Measurements from ENCODE around the gene ARHGAP44. TPM values are rescaled to one million over a fixed set of nuclear protein-coding genes. Genes with fewer than 3 reads are reported as not detected.

The ARHGAP44 gene
- total and polyA plus RNA-seq, 2 of the 8 experiments (the other 6 are each of a cell fraction or from before 2014, with no cell fraction given): 6.2 to 22.2 TPM

DNA sequence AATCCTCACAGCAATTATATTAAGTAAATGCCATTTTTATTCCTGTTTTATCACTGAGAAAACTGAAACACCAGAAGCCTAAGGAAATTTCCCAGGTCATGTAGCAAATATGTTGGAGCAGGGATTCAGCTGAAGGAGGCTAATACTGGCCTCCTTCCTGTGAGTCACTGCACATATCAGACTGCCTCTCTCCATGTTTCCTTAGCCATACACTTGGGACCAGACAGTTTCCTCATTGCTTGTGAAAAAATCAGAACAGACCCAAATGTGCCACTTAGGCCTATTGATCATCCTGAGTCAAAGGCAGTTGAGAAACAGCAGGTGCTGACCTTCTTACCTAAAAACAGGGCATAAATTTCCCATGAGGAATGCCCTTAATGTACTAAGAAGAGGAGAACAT, 247.5 kb downstream of the ARHGAP44 start:
- Histone ChIP-seq H2BK12ac (ENCODE audit: low read depth, low read length) (no peak overlapping the region), H3K4me2 (ENCODE audit: insufficient read depth in 1 of 2, low read depth in 2 of 2, low read length in 2 of 2) (no peak overlapping the region), H3K27me3 (replicated peaks in 1 of 4; ENCODE audit: control insufficient read depth in 3 of 4, extremely low read depth in 1 of 4, insufficient read depth in 3 of 4, low read length in 3 of 4) (no peaks in the 10 kb centered on the region), H3K23ac (ENCODE audit: insufficient read length) (no peak overlapping the region), H2AFZ (ENCODE audit: low read length) (no peak overlapping the region), H2BK20ac (ENCODE audit: low read length) (no peak overlapping the region), H3K4ac (replicated peaks; ENCODE audit: insufficient read length, low read depth, low read length) (no peak overlapping the region), H2BK15ac (ENCODE audit: low read length) (no peak overlapping the region), H3K23me2 (ENCODE audit: low read depth, low read length) (no peaks in the 10 kb centered on the region), H4K91ac (replicated peaks; ENCODE audit: insufficient read length, low read length) (no peak overlapping the region), H2AK5ac (ENCODE audit: low read depth, low read length) (no peak overlapping the region), H3K56ac (replicated peaks; ENCODE audit: insufficient read length, low read depth, low read length) (no peak overlapping the region), H3K18ac (ENCODE audit: extremely low read depth, low read length) (no peak overlapping the region), H4K8ac (ENCODE audit: extremely low read depth, insufficient read depth, low read length) (no peak overlapping the region), H3K4me1 (replicated peaks in 1 of 4; ENCODE audit: control insufficient read depth in 3 of 4, insufficient read depth in 4 of 4, low read length in 3 of 4) (no peaks in the 10 kb centered on the region), H3K27ac (ENCODE audit: low read depth, low read length) (no peak overlapping the region), H3K9me3 (ENCODE audit: insufficient read depth in 2 of 2, low read depth in 1 of 2, low read length in 1 of 2) (no peaks in the 10 kb centered on the region; a peak in 1 of 4 replicates), H2BK5ac (ENCODE audit: low read depth, low read length) (no peak overlapping the region), H2BK120ac (replicated peaks; ENCODE audit: low read depth, low read length) (no peak overlapping the region), H3K9ac (replicated peaks in 1 of 4; ENCODE audit: extremely low read depth in 1 of 4, low read depth in 3 of 4, low read length in 3 of 4) (no peak overlapping the region), H3K14ac (ENCODE audit: insufficient read length) (no peak overlapping the region), H3K79me1 (ENCODE audit: low read depth, low read length) (no peaks in the 10 kb centered on the region), H3K79me2 (ENCODE audit: control insufficient read depth in 1 of 2, insufficient read depth in 2 of 2, low read length in 2 of 2) (no peaks in the 10 kb centered on the region), H4K20me1 (replicated peaks in 1 of 2; ENCODE audit: control insufficient read depth in 1 of 2, insufficient read depth in 2 of 2, low read length in 2 of 2) (no peaks in the 10 kb centered on the region), H3K36me3 (ENCODE audit: control insufficient read depth in 2 of 4, insufficient read depth in 4 of 4, low read length in 3 of 4) (no peaks in the 10 kb centered on the region), H4K5ac (ENCODE audit: insufficient read length, low read depth, low read length) (no peak overlapping the region), H3K4me3 (ENCODE audit: extremely low read depth in 1 of 4, insufficient read depth in 2 of 4, low read depth in 3 of 4, low read length in 4 of 4) (no peak overlapping the region)
- CTCF ChIA-PET (ENCODE audit: partially characterized antibody): no interaction called here
- DNase-seq (ENCODE audit: low read depth in 1 of 2, low spot score in 2 of 2) (no peak), FAIRE-seq (no peak)
- POLR2A ChIA-PET (ENCODE audit: partially characterized antibody): no interaction called here
- TF ChIP-seq MAFK (IDR thresholded peaks at IDR 0.05; ENCODE audit: low read depth, low read length): no peak
- no peak for TF ChIP-seq EGR1 (IDR thresholded peaks at IDR 0.05; ENCODE audit: borderline replicate concordance, low read depth, low read length)
- no peak for TF ChIP-seq EP300 (IDR thresholded peaks at IDR 0.05; ENCODE audit: borderline replicate concordance in 1 of 2, low read depth in 2 of 2, low read length in 2 of 2)
- no peak for TF ChIP-seq GABPA (IDR thresholded peaks at IDR 0.05; ENCODE audit: borderline replicate concordance, insufficient read depth, low read length)
- no peak for TF ChIP-seq SP1 (IDR thresholded peaks at IDR 0.05; ENCODE audit: low read depth, low read length)

Measured in H1 (cell line).